Central memory CD4-positive, alpha-beta T cell (primary cell): ENCODE results near the gene LRIG3.
"Not testable (repeated sequence)": the region's sequence is repeated elsewhere in the genome, so short reads cannot be mapped to it uniquely, and the experiment has no call there.

Source experiments
- DNase-seq: peaks from one replicate; pipeline ENCODE4 v3.0.0; 2022

The LRIG3 gene

DNA sequence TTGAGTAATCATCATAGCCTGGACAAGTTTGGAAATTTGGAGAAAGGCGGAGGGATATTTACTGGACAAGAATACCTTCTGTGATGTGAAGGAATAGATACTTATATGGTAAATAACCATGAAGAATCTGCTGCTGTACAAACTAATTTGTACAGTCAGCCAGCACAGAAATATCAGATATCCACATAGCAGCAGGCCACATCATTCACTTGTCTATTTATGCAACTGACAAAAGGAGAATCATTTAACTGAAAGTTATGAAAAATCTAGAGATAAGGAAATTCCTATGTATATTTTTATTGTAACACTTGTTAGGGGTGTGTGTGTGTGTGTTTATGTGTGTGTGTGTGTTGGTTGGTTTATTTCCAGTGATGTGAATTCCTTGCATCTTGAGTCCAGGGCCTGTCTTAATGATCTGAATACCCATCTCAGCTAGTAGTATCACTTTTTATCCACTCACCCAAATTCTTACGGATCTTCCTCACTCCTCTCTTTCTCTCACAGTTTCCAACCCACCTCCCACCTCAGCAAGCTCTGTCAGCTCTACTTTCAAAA is 10.5 kb upstream of the LRIG3 start:
- DNase-seq: no peak

DNA sequence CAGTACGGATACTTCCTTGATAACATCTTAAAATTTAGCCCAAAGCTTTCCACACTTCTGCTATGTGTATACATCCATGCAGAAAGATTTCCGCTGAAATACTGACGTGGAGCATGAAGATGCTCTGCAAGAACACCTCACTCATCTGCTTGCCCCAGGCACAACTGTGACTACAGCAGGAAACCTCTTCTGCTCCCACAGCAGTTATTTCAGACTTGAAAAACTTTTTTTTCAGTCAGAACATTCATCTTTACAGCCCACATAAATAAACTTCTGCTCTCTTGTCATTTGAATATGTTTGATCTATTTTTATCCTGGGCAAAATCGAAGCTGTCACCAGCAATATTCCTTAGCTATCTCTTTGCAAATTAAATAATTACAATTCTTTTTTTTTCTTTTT is 6.8 kb upstream of the LRIG3 start:
- DNase-seq: no peak

DNA sequence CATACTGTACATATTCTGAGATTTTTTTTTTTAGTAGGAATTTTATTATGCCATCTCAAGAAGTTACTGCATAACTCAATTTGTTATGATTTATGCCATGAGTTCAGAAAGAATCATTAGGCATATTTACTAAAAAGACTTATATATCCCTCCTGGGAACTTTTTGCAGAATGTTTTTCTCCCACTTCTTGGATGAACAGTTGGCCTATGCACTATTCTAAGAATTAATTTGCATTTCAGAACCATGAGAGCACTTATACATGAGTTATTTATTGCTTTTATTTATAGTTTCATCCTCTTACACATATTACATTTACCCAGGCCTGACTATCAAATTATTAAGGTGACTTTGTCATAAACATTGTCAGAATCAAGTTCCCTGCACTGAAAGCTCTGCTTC is 6.3 kb upstream of the LRIG3 start:
- no peak for DNase-seq

DNA sequence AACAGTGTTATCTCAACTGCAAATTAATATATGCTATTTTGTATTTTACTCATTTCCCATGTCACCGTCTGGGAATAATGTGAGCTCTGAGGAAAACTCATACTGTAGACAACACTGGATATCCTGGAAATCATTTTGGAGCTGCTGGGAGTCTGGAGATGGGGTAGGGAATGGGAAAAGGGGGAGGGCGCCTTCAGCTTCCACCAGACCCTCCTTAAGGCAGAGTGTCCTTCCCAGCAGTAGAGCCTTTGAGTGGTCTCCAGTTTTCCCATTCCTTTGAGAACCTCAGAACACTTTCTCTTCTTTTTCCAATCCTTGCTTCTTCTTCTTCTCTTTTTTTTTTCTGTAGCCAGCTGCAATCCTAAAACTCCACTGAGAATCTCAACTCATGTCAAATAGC is 5.4 kb upstream of the LRIG3 start:
- no peak for DNase-seq

DNA sequence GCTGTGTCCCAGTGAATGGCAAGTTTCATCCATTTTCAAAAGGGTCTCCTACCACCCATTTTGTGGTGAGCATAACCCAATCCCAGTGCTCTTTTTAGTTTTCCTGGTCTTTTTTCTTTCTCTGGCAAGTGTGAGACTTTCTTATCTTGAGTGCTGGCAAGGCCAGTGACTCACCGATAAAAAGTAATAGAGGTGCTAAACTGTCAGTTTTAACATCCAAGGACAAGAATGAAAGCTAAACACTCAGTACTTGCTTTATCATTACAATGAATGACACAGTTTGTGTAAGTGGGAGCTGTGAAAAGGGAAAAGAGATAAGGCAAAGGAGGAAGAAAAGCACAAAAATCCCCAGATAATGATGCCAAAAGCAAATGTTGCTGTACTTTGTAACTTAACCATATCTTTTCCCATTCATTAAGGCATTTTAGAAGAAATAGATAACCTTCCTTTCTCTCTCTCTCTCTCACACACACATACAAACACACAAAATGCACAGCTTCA is 4.9 kb upstream of the LRIG3 start:
- DNase-seq: no peak

DNA sequence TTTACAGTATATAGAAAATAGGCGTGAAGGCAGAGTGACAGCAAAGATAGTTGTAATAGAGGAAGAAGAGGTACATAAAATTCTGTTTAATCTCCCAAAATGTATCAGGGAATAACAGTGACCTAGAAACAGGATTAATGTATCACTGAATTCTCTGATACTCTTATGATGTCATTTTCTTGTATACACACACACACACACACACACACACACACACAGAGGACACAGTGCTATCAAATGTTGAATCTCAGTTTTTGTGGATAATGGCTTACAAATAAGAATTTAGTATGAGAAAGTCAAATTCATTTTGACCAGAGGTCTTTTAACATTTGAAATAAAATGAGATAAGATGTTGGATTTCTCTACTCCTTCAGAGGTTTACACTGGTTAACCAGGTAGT is 4.3 kb upstream of the LRIG3 start:
- DNase-seq: no peak

DNA sequence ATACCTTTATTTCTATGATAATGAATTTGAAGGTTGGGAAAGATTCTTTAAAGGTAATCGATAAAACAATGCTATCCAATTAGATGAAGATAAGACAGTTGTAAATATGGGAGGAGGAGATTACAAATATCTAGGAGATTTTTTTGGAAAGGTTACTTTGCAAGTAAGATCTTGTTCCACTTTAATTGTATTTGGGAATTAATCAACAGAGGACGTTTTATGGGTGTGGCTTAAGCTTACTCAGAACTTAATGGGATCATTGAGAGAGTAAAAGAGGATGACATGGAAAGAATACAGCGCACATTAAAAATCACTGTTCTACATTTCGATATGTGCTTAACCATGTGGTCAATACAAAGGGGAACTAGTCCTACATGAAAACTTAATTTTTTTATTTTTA is 3.5 kb upstream of the LRIG3 start:
- no peak for DNase-seq

DNA sequence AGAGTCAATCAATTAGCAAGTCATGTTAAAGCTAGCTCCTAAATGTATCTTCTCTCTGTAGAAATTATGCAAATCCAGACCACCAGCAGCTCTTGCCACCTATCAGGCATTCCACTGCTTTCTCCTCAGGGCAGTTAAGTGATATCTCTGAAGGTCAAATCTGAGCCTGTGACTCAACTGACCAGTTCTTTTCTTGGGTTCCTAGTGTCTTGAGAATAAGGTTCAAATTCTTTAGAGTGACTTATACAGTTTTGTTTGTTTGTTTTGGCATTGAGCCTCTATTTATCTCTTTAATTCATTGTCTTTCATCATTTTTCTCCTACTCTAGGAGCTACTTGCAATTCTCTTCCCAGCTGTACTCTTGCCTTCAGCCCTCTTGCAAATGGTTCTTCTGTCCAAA is 2.5 kb upstream of the LRIG3 start:
- no peak for DNase-seq

DNA sequence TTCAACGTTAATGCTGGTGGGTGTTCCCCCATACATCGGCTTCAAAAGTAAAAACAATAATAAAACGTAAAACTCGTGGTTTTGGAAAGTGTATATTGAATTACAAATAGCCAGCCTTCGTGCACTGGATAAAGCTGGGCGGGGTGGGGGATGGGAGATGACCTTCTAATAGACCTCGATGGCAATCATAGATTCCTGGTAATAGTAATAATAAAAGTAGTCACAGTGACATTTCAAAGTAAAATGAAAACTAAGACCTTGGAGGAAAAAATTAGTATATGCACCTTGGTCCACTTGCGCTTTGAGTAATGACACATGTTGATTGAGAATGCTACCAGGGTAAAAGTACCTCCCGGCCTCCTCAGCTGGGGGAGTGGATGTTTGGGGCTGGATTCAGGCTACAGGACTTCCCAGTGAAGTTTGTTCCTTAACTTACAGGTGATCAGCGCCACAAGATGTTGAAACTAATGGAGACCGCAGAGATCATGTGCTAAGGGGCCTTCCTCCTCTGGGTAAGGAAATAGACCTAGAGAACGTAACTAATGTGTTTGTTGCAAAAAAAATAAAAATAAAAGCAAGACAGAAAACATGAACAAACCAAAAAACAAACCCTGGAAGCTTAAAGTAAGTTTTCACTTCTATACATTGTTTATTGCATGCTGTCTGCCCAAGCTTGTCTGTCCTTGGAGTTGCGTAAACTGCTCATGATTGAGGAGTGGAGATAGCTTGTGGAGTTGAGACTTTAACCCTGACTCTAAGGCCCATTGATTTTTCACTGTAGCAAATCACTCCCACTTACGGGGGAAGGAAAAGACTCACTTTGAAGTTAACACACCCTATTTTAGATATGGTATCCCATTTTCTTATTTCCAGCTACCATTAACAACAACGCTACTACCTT is 907 bp upstream of the LRIG3 start:
- no peak for DNase-seq

DNA sequence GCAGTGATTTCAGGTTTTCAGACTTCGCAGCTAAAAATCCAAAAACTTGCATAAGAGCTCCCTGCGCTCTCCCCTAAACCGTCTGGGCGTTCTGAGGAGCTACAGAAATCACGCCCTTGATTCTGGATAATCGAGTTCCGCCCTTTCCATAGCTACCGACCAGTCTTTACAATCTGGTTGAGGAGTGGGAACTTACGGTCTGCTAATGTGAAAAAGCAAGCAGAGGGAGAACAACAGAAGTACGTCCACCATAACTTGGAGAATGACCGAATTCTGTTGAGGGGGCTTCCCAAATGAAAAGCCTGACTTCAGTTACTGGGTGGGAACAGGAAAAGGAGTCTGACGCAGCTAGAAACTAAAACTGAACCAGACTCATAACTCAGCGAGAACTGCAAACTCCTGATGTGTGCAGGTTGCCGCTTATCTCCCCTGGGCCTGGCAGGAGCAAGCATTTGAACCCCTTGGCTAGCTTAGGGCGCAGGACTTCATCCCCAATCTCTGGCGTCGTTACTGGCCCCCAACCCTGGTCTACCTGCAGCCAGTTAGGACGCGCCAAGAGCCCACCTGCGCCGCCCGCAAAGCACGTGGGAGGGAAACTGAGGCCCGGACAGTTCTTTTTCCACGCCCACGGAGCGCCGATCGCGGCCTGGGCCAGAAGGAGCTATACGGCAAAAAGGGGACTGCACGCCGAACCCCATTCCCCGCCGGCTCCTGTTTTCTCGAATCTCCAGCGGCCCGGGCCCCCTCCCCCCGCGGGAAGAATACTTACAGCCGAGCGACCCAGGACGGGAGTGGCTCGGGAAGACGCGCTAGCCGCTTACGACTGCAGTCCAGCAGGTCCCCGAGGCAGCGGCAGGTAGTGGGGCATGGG is 838 bp downstream of the LRIG3 start:
- no peak for DNase-seq

DNA sequence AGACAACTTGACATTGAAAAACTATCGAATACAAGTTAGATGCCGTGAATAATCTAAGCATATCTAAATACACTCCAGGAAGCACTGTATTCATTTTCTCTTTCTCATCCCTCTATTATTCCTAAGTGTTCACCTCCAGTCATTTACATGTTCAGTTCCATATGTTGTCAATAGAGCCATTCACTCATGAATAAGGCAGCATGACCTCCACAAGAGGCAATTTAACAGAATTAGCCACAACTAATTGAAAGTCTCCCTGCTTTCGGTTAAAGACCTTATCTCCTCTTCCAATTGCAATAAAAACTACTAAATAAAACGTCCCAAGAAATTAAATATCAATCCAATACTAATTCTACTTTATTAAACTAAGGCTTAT is 1.8 kb downstream of the LRIG3 start:
- no peak for DNase-seq

DNA sequence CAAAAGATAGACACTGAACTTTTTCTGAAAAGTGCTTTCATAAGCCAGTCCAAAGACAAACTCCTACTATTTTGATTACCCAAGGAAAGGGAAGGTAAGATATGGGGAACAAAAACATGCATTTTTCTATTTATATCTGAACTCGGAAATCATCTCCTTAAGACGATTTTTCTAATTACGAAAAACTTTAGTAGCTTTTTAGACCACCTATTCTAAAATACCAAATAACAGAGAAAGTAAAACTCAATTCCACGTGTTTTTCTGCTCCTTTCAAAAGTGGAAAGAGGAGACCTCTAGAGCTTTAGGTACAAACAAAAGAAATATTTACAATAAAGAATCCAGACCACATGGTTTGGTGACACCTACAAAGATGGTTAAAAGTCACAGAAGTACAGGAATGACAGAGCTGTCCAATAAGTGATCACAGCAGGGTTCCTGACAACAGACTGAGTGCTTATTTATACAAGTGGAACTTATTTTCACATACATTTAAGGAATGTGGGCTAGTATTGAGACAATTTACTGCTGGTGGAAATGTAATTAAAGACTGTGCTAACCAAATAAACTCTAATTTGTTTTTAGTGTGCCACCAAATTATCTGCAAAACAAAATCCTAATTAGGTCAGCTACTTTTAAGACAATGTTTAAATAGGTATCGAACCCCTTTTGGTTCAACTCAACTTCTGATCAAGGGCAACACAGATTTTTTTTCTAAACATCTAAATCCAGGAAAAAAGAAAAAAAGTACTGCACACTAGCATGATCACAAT is 2.4 kb downstream of the LRIG3 start:
- no peak for DNase-seq

DNA sequence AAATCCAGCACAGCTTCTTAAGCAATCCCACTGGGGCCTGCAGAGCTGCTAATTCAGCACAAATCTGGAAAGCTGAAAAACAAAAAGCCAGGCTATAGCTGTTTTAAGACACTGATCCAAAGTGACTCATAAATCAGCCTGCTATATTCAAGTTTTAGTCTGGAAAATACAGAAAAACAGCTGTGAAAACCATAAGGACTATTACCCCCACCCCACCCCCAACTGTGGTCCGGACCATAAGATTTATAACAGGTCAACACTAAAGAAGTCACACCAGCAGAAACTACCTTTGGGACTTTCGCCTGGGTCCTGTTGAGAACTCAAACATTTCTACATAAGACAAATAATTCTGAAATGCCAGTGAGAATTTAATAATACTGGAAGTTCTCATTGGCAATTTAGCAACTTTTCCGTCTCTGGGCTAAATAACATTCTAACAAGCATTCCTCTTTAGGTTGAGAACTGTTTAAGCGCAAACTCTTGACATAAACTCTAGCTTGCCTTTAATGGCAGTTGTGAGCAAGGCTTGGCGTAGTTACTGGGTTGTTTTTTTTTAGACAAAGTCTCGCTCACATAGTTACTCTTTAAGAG is 3.3 kb downstream of the LRIG3 start:
- DNase-seq: no peak

DNA sequence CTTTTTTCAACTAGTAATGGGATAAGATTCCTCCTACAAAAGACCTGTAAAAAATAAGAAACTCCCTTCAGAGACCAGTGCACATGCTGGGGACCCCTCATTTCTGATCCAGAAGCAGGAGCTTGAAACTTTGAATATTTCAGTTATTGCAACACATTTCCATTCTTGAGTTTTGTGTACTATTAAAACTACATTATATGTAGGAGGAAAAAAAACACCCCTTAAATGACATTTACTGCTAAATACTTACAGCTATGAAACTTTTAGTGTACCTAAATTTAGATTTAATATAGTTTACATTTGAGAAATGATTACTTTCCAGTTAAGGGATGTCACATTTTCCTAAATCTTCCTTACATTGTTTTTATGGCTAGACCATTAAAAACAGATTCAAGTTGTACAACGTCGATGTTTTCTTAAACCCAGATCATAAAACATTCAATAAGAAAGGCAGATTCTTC is 4.1 kb downstream of the LRIG3 start:
- no peak for DNase-seq

DNA sequence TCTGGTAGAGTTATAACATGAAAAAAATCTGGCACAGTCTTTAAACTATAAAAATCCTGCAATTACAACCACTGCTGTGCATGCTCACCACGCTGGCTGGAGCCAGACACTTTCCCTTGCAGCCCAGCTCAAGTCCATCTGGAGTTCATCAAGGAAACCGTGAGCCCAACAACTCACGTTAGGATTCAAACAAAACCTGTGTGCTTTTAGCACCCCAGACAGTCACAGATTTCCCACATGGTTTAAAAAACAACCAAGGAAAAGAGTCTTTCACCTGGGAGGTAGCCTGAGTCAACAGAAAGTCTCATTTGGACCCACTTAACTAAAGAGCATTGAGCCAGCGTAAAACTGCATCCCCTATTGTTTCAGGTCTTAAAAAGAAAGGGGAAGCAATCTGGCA is 4.7 kb downstream of the LRIG3 start:
- no peak for DNase-seq

DNA sequence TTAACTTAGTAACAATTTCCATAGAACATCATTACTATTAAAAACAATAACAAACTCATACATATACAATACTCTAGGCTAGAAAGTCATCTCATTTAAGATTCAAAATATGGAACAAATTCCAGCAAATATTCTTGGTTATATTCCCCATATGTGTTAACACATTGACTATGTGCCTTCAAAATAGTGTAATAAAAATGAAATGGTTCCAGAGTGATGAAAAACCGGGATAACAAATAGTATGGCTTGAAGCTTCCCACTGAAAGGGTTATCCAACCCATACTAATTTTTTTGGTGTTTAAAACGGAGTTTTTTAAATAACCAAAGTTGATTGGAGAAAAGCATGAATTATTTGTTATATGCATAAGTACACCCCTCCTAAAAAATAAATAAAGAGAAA is 5.3 kb downstream of the LRIG3 start:
- no peak for DNase-seq

DNA sequence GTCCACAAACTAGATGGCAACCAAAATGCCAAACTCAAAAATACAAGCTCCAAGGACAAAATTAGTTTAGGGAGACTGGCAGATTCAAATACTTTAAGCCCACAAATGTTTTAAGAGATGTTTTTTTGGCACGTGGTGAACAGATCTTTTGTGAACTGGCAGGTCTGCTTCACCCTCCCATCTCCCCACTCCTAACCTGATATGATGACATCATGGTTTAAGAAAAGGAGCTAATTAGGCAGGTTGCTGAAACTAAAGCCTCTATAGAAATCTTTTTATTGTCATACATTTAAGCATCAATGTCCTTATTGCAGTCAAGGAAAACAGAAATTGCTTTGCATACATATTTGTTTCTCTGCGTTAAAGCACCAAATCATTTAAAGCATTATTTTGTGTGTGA is 5.8 kb downstream of the LRIG3 start:
- DNase-seq: no peak

DNA sequence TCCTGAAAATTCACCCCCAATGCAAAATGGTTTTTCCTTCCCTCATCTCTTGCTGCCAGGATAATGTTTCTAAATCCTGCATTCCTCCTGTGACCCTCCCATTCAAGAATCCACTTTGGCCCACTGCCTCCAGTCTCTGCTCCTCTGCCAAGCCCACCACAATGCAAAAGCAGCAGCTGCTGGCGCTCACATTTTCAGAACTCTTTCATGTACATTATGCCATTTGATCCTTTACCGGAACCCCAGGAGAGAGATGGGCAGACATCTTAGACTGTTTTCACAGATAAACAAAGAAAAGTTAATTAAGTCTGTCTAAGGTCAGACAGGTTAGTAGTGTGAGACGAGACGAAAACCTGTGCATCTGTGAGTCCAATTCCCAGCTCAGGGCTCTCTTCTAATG is 12.9 kb downstream of the LRIG3 start:
- DNase-seq: no peak

DNA sequence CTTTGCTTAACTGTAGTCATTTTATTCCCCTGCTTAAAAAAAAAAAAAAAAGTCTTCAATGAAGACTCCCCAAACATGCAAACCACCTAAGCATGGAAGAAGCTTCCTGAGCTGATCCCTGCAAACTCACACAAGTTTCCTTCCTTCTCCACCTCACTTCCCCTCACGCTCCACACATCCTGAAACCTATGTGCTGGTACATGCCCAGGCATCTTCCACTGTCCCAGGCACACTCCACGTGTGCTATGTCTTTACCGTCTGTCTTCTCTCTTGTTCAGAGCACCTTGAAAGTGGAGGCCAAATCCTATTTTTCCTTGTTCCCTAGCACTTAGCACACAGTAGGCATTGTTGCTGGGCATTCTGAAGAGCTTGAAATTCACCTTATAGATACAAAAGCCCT is 13.4 kb downstream of the LRIG3 start:
- DNase-seq: no peak

DNA sequence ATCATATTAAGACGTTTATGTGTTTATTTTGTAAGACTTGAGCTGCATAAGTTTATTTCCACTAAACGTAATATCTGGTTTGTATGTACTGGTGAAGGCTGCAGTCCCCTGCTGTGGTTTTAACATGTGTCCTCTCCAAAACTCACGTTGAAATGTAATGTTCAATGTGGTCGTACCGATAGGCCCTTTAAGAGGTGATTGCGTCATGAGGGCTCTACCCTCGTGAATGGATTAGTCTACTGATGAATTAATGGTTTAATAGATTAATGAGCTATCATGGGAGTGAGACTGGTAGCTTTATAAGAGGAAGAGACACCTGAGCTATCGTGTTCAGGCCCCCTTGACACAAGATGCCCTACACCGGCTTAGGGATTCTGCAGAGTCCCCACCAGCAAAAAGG is 14.9 kb downstream of the LRIG3 start:
- no peak for DNase-seq

DNA sequence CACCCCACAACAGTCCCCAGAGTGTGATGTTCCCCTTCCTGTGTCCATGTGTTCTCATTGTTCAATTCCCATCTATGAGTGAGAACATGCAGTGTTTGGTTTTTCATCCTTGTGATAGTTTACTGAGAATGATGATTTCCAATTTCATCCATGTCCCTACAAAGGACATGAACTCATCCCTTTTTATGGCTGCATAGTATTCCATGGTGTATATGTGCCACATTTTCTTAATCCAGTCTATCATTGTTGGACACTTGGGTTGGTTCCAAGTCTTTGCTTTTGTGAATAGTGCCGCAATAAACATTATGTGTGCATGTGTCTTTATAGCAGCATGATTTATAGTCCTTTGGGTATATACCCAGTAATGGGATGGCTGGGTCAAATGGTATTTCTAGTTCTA is 17.6 kb downstream of the LRIG3 start:
- DNase-seq: not testable (repeated sequence)

DNA sequence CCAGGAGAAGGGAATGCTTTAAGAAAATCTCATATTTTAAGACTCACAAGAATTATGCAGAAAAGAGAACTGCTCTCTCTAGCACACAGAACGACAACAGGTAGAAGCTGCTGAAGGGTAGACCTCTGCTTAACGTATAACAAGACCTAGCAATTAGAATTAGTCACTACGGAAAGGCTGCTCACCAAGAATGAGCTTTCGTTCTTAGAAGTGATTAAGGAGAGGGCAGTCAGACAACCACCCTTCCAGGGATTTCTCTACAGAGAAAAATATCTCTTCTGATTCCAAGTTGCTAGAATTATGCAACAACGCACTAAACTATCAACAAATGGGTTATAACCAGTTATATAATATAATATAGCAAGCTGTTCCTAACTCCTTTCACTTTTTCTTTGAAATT is 18.6 kb downstream of the LRIG3 start:
- no peak for DNase-seq
